ENCODE measurements around the gene ARRDC5.
"Not testable (repeated sequence)": the region's sequence is repeated elsewhere in the genome, so short reads cannot be mapped to it uniquely, and the experiment has no call there.

ARRDC5 gene

GRCh38 chr19:4909897-4910593 is 7.3 kb upstream of the ARRDC5 start:
- peak; percentile 93 for DNase-seq

GRCh38 chr19:4909156-4909896 is 6.6 kb upstream of the ARRDC5 start, which contains the start of gene UHRF1:
TSS of gene UHRF1 (plus strand) at chr19:4909501. CDS start at chr19:4910886, 1,385 bp downstream.
- DNase-seq, result no peak

- no peak for DNase-seq
Observed at GRCh38 chr19:4908781-4909155, 6.1 kb upstream of the ARRDC5 start.

GRCh38 chr19:4908360-4908759 is 5.7 kb upstream of the ARRDC5 start:
- no peak for DNase-seq

GRCh38 chr19:4906963-4907362 is 4.3 kb upstream of the ARRDC5 start:
- no peak for DNase-seq

GRCh38 chr19:4904481-4904880 is 1.8 kb upstream of the ARRDC5 start:
- DNase-seq, result no peak

GRCh38 chr19:4900879-4901278 is 1.8 kb downstream of the ARRDC5 start:
- not testable (repeated sequence) for DNase-seq

- no peak for DNase-seq
Observed at GRCh38 chr19:4897146-4897545, 5.5 kb downstream of the ARRDC5 start.

GRCh38 chr19:4896372-4896771 is 6.3 kb downstream of the ARRDC5 start:
- DNase-seq, result no peak

GRCh38 chr19:4892962-4893361 is 9.7 kb downstream of the ARRDC5 start:
- not testable (repeated sequence) for DNase-seq

GRCh38 chr19:4891066-4891465 is 11.6 kb downstream of the ARRDC5 start:
- DNase-seq, result no peak

GRCh38 chr19:4889034-4889815 is 13.5 kb downstream of the ARRDC5 start:
- DNase-seq, result no peak

GRCh38 chr19:4887803-4888202 is 14.9 kb downstream of the ARRDC5 start:
- not testable (repeated sequence) for DNase-seq

GRCh38 chr19:4884993-4885392 is 17.7 kb downstream of the ARRDC5 start:
- DNase-seq, result not testable (repeated sequence)

GRCh38 chr19:4882874-4883273 is 19.8 kb downstream of the ARRDC5 start:
- not testable (repeated sequence) for DNase-seq

GRCh38 chr19:4879041-4879440 is 23.7 kb downstream of the ARRDC5 start:
- DNase-seq, result no peak

GRCh38 chr19:4878491-4878968 is 24.2 kb downstream of the ARRDC5 start:
- no peak for DNase-seq

- no peak for DNase-seq
Observed at GRCh38 chr19:4877753-4878490, 24.8 kb downstream of the ARRDC5 start.

GRCh38 chr19:4873930-4874329 is 28.8 kb downstream of the ARRDC5 start:
- no peak for DNase-seq

GRCh38 chr19:4871711-4872110 is 31.0 kb downstream of the ARRDC5 start:
- DNase-seq, result no peak

GRCh38 chr19:4870025-4870700 is 32.5 kb downstream of the ARRDC5 start:
- no peak for DNase-seq

- no peak for DNase-seq
Observed at GRCh38 chr19:4868286-4868834, 34.3 kb downstream of the ARRDC5 start.
